ENCODE results near the gene KCNC4.
A peak's percentile ranks its signal among the peaks of the same experiment; 100 is the strongest.

Gene KCNC4

GRCh38 chr1:110209715-110210603 is at the start of gene KCNC4:
TSS of gene KCNC4 (plus strand) at chr1:110210314. CDS start at chr1:110211500, 1,186 bp downstream.
- peak; percentile 82 for DNase-seq

- DNase-seq = no peak
These were observed 49.5 kb upstream of the KCNC4 start for GRCh38 chr1:110160538-110161100.

GRCh38 chr1:110161165-110161564 is 48.9 kb upstream of the KCNC4 start:
- no peak for DNase-seq

GRCh38 chr1:110161849-110162248 is 48.3 kb upstream of the KCNC4 start:
- peak; percentile 32 for DNase-seq

GRCh38 chr1:110163591-110163990 is 46.5 kb upstream of the KCNC4 start:
- no peak for DNase-seq

GRCh38 chr1:110164725-110165350 is 45.3 kb upstream of the KCNC4 start:
- no peak for DNase-seq

- no peak for DNase-seq
These were observed 44.3 kb upstream of the KCNC4 start for GRCh38 chr1:110165761-110166231.

GRCh38 chr1:110166861-110167260 is 43.3 kb upstream of the KCNC4 start:
- no peak for DNase-seq

- peak; percentile 73 for DNase-seq
These were observed 39.1 kb upstream of the KCNC4 start for GRCh38 chr1:110170766-110171733.

- DNase-seq = no peak
These were observed 38.1 kb upstream of the KCNC4 start for GRCh38 chr1:110172001-110172400.

- DNase-seq = no peak
These were observed 36.5 kb upstream of the KCNC4 start for GRCh38 chr1:110173466-110174105.

GRCh38 chr1:110174961-110175360 is 35.2 kb upstream of the KCNC4 start:
- no peak for DNase-seq

GRCh38 chr1:110176299-110176956 is 33.7 kb upstream of the KCNC4 start:
- DNase-seq = peak; percentile 90

- DNase-seq = no peak
These were observed 32.3 kb upstream of the KCNC4 start for GRCh38 chr1:110177775-110178174.

- DNase-seq = no peak
These were observed 26.4 kb upstream of the KCNC4 start for GRCh38 chr1:110183642-110184167.

GRCh38 chr1:110184446-110184845 is 25.7 kb upstream of the KCNC4 start:
- DNase-seq = no peak

- peak; percentile 80 for DNase-seq
These were observed 24.9 kb upstream of the KCNC4 start for GRCh38 chr1:110185181-110185580.

GRCh38 chr1:110186558-110186957 is 23.6 kb upstream of the KCNC4 start:
- DNase-seq = no peak

GRCh38 chr1:110187139-110187890 is 22.8 kb upstream of the KCNC4 start:
- DNase-seq = no peak

- no peak for DNase-seq
These were observed 22.0 kb upstream of the KCNC4 start for GRCh38 chr1:110188035-110188618.

Measured in NCI-H1105 treated with DMSO at 0.1 percent for 48 hours (cell line).